ENCODE measurements around the gene PKDCC.

Gene PKDCC

GRCh38 chr2:42102591-42103450 is 55.0 kb downstream of the PKDCC start:
- ATAC-seq (ENCODE audit: low read depth): no peak
- H3K36me3 Mint-ChIP-seq: no peaks in the 10 kb centered on the region
- H3K4me1 Mint-ChIP-seq: peaks cover 49% of the 10 kb centered on the region
- DNase-seq (ENCODE audit: low spot score in 2 of 2): no peak
- H3K27ac Mint-ChIP-seq: no peak overlapping the region
- peak overlapping the region; percentile 87 for H3K4me3 Mint-ChIP-seq
- peaks cover 1% of the 10 kb centered on the region for H3K9me3 Mint-ChIP-seq
- no peaks in the 10 kb centered on the region for H3K27me3 Mint-ChIP-seq

GRCh38 chr2:42103829-42104228 is 56.0 kb downstream of the PKDCC start:
- peaks cover 1% of the 10 kb centered on the region for H3K9me3 Mint-ChIP-seq
- no peak for ATAC-seq (ENCODE audit: low read depth)
- DNase-seq (ENCODE audit: low spot score in 2 of 2): no peak
- H3K27ac Mint-ChIP-seq: no peak overlapping the region
- H3K27me3 Mint-ChIP-seq: no peaks in the 10 kb centered on the region
- no peak overlapping the region for H3K4me3 Mint-ChIP-seq
- no peaks in the 10 kb centered on the region for H3K36me3 Mint-ChIP-seq
- peaks cover 39% of the 10 kb centered on the region for H3K4me1 Mint-ChIP-seq

- no peak for ATAC-seq (ENCODE audit: low read depth)
- no peaks in the 10 kb centered on the region for H3K36me3 Mint-ChIP-seq
- DNase-seq (ENCODE audit: low spot score in 2 of 2): no peak
- H3K27me3 Mint-ChIP-seq: no peaks in the 10 kb centered on the region
- no peak overlapping the region for H3K27ac Mint-ChIP-seq
- H3K9me3 Mint-ChIP-seq: peaks cover 1% of the 10 kb centered on the region
- peaks cover 33% of the 10 kb centered on the region for H3K4me1 Mint-ChIP-seq
- H3K4me3 Mint-ChIP-seq: peak overlapping the region; percentile 22
Observed at GRCh38 chr2:42104621-42105020, 56.8 kb downstream of the PKDCC start.

GRCh38 chr2:42105330-42106256 is 57.8 kb downstream of the PKDCC start:
- H3K27me3 Mint-ChIP-seq: no peaks in the 10 kb centered on the region
- DNase-seq (ENCODE audit: low spot score in 2 of 2) (peak; percentile 64 to 77), ATAC-seq (ENCODE audit: low read depth) (peak; percentile 51)
- H3K4me3 Mint-ChIP-seq: no peak overlapping the region
- H3K9me3 Mint-ChIP-seq: no peaks in the 10 kb centered on the region
- no peaks in the 10 kb centered on the region for H3K36me3 Mint-ChIP-seq
- H3K27ac Mint-ChIP-seq: no peak overlapping the region
- H3K4me1 Mint-ChIP-seq: peaks cover 25% of the 10 kb centered on the region

GRCh38 chr2:42106257-42106816 is 58.5 kb downstream of the PKDCC start:
- no peak for ATAC-seq (ENCODE audit: low read depth)
- Mint-ChIP-seq H3K4me1 (peaks cover 24% of the 10 kb centered on the region), H3K27ac (no peak overlapping the region), H3K27me3 (no peaks in the 10 kb centered on the region), H3K9me3 (no peaks in the 10 kb centered on the region), H3K36me3 (no peaks in the 10 kb centered on the region), H3K4me3 (no peak overlapping the region)
- DNase-seq (ENCODE audit: low spot score in 2 of 2): no peak

- DNase-seq (ENCODE audit: low spot score in 2 of 2) (no peak), ATAC-seq (ENCODE audit: low read depth) (no peak)
- no peak overlapping the region for H3K4me3 Mint-ChIP-seq
Observed at GRCh38 chr2:42107249-42108042, 59.6 kb downstream of the PKDCC start.

More at GRCh38 chr2:42107249-42108042, 59.6 kb downstream of the PKDCC start:
- H3K36me3 Mint-ChIP-seq: no peaks in the 10 kb centered on the region
- H3K27ac Mint-ChIP-seq: no peak overlapping the region
- H3K4me1 Mint-ChIP-seq: peaks cover 25% of the 10 kb centered on the region
- no peaks in the 10 kb centered on the region for H3K27me3 Mint-ChIP-seq
- no peaks in the 10 kb centered on the region for H3K9me3 Mint-ChIP-seq

All from memory B cell (primary cell).